HCEC 1CT (cell line): ENCODE measurements around the gene CMTM1.

Experiments used
- DNase-seq: peaks from one replicate; pipeline ENCODE4 v3.0.0-alpha.2; 2017

Gene CMTM1

DNA sequence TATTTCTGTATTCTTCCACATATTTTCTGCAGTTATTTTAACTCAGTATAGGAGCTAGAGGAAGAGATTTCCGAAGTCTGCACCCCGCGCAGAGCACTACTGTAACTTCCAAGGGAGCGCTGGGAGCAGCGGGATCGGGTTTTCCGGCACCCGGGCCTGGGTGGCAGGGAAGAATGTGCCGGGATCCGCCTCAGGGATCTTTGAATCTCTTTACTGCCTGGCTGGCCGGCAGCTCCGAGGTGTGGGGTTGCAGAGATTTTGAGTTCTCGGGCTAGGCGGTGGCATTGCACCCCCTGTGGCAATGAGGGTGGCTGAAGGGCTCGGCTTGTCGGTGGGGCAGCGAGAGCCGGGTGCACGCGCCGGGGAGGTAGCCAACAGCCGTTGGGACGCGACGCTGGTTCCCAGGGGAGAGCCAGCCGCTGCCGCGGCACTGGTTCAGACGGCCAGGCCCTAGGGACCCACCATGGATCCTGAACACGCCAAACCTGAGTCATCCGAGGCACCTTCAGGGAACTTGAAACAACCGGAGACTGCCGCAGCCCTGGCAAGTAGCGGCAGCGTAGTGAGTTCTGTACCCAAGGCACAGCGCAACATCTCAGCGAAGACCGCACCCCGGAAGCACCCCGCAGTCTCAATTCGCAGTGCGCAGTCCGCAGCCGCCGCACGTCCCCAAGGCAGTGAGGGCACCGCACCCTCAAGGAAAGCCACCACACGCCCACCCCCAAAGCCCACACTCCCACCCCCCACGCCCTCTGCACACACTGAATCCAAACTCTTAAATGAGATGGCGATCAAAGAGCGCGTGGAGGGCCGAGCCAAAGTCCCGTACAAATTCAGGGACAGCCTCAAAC is at the start of gene CMTM1:
Gene CMTM1 (plus strand): TSS at position 389 of the 851 bp plus-strand sequence. CDS start 75 bp downstream, at position 464.
- no peak for DNase-seq

- DNase-seq = no peak
Observed at GRCh38 chr16:66516509-66516807, 49.8 kb upstream of the CMTM1 start.

DNA sequence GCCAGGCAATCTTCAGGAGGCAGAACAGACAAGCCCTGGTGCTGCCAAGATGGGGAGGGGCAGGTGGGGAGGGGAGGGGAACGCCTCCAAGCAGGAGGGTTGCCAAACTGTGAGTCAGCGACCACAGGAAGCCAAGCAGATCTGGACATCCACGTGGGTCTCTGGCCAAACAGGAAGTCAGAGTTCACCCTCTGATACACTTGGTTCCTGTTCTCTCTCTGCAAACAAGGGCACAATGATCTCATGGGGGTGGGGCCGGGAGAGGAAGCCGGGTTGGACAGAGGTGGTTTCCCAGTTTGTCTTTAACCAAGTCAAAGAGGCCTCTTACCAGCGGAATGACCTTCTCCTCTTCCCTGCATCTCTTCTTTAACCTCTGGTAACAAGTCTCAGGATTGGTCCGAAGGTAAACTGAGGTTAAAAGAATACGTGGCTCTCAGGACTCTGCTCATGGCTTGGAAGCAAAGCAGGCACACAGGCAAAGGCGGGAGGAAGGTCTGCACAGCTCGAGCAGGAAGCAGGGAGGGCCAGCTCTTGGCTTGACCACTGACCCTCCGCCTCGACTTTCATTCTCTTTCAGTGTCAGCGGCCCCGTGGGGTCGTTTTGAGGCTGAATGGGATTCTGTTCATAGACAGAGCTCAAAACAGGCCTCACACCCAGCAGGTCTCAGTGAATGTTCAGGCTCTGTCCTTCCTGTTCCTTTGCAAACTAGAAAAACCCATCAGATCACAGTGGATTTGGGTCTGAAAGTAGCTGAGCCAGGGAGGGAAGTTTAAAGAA is 49.2 kb upstream of the CMTM1 start:
- DNase-seq = peak; percentile 97

DNA sequence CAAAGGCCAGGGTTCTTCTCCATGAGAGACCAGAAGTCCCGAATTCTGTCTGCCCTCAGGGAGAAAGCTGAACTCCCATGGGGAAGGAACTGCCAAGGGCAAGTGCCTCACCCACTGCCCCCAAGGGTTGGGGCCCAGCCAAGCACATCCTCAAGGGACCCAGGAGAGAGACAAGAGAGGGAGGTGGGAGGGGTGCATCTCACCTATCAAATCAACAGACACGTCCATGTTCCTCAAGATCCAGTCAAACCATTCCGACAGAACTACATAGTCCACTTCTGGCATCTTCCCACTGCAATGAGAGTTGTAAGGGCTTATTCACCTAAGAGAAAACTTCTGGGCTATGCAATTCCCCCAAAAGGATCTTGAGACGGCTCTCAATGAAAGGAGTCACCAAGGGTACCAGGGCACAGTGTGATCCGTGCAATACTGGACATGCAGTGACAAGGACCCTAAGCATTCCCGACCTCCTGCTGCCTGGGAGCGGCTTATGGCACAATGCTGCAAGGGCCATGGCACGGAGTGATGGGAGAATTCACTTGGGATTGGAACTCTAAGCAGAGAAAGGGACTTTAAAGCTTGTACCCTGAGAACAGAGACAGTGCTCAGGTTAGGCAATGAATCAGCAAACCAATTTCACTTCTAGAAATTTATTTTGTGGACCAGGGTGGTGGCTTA is 48.5 kb upstream of the CMTM1 start:
- DNase-seq = no peak

- DNase-seq = no peak
Observed at GRCh38 chr16:66519482-66520373, 46.5 kb upstream of the CMTM1 start.

DNA sequence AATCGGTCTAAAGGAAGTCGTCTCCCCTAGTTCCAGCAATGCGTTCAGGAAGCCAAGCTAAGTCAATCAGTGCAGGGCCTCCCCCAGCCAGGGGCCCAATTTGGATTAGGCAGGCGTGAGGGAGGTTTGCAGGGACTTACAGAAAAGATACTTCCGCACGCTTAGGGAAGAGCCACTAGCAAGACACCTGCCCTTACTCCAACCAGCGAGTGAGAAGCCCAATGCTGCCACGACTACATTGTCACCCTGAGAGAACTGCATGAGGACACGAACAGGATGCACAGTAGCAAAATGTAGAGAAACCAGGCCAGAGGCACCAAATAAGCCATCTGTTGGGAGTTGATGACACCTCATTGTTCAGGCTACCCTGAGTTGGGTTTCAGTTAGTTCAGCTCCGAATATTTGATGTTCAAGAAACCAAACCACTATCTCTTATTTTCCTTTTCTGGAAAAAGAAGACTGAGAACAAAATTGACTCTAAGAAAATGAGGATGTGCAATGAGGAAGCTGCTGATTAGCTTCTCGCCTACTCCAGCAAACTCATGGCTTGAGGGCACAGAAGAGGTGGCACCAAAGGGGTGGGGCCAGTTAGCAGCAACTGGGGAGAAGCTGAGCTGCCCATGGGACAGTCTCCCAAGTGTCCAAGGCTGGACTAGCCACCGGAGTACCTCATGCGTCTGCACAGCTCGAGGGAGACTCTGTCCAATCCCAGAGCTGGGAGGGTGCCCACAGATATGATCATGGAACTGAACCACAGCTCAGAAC is 45.7 kb upstream of the CMTM1 start:
- DNase-seq = no peak

DNA sequence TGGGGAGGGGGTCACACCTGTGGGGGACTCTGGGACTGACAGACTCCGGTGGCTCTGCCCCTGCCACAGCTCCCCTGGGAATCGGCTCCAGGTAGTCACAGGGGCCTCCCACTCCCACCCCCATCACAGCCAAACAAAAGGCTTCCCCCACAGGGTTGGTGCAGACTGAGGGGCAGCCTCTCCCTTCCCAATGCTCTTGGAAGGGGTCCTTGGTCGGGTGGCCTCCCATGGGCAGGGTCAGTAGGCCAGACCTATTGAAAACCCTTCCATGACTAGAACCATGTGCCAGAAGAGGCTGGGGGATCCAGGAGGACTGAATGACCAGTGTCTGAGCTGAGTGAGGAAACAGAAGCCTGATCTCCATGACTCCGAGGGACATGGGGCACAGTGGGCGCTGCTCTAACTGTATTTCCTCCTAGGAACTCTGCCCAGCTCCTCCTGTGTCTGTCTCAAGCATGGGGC is 45.0 kb upstream of the CMTM1 start:
- no peak for DNase-seq

GRCh38 chr16:66521951-66522771 is 44.1 kb upstream of the CMTM1 start:
- DNase-seq = peak; percentile 50

GRCh38 chr16:66522816-66523590 is 43.2 kb upstream of the CMTM1 start:
- no peak for DNase-seq

DNA sequence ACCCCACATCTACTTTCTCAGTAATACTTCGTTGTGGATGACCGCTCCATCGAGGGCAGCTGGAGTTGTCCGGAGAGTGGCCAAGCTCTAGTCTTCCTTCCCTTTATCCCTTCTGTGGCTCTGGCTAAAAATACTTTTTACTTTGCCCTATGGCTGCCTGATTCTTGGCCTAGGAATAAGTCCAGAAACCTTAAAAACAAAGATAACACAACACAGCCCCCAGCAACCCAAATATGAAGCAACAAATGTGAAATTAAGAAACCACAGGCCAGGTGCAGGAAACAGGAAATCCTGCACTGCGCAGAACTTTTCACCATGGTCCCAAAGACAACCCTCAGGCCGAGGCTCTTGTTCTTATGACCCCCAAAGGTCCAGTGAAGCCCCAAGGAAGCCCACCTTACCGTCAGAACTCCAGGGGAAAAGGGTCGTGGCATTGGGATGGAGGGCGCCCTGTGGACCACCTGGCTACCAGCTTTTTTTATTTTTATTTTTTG is 42.3 kb upstream of the CMTM1 start:
- DNase-seq = no peak

GRCh38 chr16:66524601-66525164 is 41.6 kb upstream of the CMTM1 start:
- DNase-seq = no peak

GRCh38 chr16:66525396-66526180 is 40.7 kb upstream of the CMTM1 start:
- DNase-seq = no peak

GRCh38 chr16:66528294-66528693 is 37.9 kb upstream of the CMTM1 start:
- no peak for DNase-seq

DNA sequence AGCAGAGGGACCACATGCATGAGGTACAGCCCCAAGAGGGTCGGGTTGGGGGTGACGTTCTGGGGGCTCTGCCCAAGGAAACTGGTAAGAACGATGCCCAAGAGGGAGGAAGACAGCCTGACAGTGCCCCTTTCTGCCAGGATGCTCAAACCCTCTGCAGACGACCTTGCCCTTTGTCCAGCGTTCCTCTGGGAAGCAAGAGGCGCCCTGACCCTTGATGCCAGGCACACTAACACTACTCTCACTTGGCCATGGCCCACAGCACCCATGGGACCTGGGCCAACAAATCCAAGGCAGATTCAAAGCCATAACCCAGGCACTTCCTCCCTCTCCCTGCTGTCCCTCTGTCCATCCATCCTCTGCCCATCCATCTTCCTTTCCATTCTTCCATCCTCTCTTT is 36.8 kb upstream of the CMTM1 start:
- DNase-seq = no peak

GRCh38 chr16:66534376-66534799 is 31.9 kb upstream of the CMTM1 start:
- DNase-seq = no peak

DNA sequence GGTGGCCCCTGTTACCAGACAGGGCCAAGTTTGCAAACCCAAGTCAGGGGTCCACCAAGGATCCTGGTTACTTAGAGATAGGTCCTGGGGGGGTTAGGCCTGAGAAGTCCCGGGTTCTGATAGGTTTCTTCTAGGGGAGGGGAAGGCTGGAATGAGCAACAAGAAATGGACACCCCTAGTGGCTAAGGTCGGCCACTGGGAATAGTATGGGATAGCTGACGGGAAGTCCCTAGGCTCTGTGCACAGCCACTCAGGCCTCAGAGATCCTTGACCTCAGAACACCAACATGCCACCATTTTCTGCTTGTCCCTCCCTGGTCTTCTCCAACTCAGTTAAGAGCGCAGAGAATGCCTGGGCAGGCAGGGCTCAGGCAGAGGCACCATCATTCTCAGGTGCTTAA is 29.7 kb upstream of the CMTM1 start:
- no peak for DNase-seq

DNA sequence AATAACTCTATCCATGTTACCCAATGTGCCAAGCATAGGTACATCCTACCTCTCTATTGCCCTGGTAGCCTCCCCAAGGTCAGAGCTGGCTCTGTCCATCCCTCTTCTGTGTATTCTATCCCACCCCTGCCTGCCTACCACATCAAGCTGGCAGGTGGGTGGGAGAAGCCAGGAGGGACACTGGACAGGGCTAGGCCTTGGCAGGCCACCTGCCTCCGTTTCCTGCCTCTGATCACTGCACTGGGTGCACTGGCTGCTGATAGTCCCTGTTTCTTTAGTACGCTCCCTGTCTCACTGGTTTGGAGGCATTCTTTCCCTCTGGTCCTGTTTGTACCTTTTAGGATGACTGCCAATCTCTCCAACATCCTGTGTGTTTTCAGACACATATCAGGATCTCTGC is 29.0 kb upstream of the CMTM1 start:
- DNase-seq = no peak

- no peak for DNase-seq
Observed at GRCh38 chr16:66538910-66539309, 27.3 kb upstream of the CMTM1 start.
